Kasumi-1 (cell line): ENCODE data around the gene RABGAP1.

Source experiments
- DNase-seq, 2 experiments: peaks; one replicate each; lab custom pipeline; 2025; lab: John Stamatoyannopoulos, UW

RABGAP1 gene

DNA sequence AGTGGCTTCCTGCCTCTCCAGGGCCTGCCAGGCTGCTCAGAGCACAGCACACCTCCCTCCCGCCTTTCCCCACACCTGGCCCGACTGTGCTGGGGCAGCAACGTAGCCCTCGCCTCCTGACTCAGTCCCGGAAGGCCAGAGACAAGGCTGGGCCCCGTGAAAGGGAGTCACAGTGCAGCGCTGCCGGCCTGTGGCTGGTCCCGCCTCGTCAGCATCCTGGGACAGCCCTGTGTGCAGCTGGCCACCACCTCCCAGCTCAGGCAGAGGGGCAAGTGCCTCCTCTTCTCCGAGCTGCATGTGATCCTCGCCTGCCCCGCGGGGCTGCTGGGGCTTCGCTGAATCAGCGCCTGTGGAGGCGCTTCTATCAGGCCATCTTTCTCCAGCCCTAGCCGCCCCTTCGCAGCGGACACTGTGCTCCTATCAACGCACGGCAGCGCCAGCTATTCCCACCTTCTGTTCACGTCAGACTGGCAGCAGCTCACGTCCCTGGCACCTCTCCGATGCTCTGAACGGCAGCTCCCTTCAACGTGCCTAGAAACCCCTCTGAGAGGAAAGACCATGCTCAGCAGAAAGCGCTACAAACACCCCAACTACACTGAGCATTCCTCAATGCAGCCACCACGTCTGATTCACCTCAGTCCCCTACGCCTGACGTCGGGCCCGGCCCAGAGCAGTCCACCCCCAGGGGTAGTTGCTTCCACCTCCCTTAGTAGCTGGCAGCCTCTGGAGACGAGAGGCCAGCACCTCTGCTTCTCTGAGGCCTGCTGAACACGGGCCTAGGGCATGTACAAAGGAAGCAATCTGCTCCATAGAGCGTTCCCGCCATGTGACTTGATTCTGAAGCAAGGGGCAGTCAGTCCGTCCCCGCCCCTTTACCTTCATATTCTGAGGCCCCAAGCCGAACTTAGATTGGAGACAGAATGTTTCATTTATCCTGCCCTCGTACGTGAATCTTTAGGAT lies 171.5 kb downstream of the RABGAP1 start:
- DNase-seq: no peak

DNA sequence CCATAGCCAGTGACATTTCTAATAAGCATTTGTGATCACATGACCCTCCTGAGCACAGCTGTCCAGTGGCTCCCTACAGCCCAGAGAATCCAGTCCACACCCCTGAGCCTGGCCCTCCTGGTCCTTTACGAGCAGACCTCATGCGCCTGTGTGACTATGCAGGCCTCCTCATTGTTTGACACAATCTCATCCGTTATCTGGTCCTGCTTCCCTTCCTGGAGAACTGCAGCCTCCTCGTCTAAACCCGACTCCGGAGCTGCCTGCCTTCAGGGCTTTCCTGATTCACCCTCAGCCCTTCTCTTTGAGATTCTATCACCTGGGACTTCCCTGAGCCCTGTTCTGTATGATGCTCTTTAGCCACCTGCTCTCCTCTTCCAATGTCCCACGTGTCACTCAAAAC lies 172.4 kb downstream of the RABGAP1 start:
- DNase-seq: no peak

DNA sequence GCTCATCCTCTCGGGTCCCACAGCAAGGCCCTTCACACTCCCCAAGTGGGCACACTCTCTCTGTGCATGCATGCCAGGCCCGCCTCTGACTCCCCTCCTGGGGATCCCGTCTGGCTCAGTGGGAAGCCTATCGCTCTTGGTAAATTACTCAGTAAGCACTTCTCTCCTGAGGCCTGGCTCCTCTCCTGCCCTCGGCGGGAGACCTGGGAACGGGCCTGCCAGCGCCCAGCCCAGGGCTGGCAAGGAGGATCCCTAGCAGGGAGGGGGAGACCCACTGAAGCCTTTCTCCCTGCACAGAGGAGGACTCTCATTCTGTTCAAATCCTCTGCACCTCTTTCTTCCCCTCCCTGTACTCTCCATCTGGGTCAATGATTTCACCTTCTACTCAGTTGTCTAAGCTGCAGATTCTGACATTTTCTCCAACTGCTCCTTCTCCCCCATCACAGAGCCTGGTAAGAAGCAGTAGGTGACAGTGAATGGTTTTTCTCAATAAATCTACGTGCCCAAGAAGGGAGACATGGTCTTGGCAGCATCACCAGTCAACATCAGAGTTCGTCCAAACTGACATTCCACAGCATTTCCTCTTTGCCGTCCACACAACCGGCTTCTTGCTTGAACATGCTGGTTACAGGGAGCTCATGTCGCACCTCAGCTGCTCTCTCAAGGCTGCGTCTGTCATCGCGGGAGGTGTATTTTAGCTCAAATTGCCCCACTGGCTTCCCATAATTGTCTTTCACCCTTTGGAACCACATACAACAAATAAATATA lies 174.5 kb downstream of the RABGAP1 start:
- DNase-seq: no peak

DNA sequence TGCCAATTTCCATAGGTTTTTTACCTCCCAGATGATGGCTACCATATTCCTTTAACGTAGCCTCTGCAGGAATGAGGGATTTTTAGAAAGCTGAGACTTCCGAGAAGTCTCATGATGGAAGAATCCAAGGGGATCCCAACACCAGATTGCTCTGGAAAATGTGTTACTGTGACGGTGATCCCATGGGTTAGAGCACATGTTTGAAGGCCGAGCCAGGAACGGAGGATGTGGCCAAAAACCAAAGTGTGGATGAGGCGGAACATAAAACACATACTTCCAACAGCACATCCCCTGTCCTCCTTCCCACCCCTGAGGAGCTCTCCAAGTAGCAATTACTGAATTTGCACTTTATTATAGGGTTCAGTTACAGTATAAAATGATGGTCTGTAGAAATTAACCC lies 175.2 kb downstream of the RABGAP1 start:
- DNase-seq: no peak

DNA sequence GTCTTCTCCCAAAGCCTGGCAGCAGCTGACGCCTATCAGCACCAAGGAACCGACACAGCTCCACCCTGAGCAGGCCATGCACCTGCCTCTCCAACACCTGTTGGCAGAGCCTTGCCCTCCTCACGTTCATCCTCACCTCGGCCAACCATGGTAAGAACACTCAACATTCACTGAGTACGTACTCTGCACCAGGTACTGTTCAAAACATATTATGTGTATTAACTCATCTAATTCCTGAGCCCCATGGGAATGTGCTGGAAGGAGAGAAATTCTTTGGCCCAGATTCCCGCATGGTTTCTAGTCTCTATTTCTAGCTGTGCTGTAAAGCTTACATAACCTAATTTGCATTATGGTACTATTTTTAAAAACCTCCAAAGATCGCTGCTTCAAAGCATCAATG lies 178.7 kb downstream of the RABGAP1 start:
- no peak for DNase-seq

DNA sequence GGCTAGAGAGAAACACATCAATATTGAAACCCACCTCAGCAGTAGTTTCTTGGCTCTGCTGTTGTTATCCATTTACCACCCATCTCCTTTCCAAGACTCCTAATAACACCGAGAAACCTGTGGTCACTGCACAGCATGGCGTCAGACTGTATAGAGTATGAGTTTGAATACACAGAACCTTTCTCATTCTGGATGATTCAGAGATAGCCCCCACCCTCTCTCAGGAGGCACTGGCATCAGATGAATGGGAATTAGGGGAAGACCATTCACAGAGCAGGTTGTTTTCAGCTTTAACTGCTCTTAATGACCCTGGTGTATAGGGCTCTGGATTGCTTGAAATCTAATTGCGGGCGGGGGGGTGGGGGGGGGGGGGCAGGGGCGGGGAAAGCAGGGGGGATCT lies 179.3 kb downstream of the RABGAP1 start:
- no peak for DNase-seq

DNA sequence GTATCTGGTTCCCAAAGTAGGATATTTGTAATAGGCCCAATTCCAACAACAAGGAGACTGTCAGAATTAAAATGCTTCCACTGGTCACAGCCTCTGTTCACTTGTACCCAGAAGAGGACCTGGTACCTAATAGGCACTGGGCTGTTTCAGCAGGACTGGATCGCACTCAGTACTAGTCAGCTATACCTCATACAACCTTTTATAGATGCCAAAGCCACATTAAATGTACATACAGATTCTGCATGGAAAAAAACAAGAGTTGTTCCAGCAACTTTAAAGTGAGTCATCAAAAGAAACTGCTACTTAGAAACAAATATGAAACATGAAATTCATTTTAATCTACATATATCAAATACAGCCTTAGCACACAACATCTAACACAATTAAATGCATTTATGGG lies 180.1 kb downstream of the RABGAP1 start:
- DNase-seq: no peak

DNA sequence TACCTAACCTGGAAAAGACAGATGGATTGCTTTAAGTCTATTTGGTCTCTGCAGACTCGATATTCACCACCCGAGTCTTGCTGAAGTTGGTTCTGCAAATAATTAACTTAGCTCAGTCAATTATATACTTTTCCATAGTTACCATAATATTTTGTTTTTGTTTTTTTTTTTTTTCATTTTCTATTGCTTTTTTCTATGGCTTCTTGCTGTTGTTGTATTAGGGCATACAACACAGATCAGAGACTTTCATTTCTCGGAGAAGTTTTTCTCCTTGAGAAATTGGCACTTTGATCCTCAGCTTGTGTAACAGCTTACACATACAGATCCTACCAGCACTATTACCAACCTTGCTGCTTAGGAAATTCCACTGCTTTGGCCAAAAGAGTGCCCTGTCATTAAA lies 180.6 kb downstream of the RABGAP1 start:
- no peak for DNase-seq

DNA sequence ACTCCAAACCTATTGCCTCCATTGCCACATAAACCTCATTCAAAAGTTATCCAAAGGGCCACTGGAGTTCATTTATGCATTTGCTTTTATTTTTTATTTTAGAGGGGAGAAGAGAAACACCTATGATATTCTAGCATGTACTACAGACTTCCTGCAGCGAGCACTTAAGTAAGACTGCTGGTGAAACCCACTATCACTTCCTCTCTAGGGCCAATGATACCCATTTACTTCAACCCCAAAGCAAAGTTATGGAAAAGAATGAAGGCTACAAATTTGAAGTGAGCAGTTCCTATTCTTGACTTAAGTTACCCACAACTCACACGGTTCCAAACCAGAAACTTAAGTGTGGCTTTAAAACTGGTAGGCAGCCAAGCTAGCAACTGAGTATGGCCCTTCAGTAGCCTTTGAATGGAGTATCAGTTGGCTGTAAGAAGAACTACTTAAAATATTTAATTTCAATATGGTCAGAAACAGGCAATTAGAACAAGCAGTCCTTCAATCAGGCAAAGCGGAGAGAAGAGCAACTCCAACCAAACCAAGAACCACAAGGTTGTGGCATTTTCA lies 186.8 kb downstream of the RABGAP1 start:
- no peak for DNase-seq

DNA sequence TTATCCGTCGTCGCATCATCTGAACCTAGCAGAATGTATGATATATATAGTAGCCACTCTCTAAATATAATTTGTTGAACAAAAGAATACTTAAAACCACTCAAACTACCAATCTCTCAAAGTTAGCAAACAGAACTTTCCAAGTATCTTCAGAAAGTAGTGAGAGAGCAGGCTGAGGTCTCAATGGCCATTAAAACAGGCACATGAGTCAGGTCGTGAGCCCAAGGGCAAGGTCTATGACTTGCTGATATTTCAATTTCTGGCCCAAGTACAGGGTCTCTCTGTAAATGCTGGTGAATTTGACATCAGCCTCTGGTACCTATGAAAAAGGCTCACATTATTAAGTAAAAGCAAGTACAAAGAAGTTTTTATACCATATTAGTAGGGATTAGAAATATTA lies 187.8 kb downstream of the RABGAP1 start:
- DNase-seq: no peak

DNA sequence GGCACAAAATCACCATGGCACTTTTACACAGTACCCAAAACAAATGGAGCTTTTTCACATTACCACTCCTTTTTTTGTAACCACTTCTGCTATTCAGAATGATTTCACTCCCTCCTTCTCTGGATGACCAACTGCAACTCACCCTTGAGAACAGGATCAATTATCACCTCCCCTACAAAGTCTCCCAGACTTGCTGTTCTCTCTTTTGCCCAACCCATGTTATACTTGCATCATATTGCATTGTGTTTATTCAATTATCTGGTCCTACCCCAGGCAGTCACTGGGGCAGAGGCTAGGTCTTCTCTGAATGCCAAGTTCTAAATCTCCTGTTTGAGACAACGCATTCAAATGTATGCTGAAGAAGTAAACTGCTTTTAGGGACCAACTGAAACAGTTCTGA lies 188.6 kb downstream of the RABGAP1 start:
- no peak for DNase-seq

DNA sequence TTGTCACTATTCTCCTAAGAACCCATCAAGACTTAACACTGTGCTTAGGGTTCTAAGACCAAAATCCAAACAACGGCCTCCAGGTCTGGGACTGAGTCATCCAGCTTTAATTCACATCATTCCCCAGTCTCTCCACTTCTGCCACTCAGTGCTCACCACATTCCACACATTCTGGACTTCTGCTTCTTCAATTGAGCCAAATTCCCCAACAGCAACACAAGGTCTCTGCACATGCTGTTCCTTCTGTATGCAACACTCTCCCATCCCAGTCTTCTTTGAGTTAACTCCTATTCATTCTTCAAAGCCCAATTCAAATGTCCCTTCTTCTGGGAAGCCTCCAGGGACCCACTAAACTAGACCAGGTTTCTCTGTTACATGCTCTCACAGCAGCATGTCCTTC lies 190.4 kb downstream of the RABGAP1 start:
- no peak for DNase-seq

DNA sequence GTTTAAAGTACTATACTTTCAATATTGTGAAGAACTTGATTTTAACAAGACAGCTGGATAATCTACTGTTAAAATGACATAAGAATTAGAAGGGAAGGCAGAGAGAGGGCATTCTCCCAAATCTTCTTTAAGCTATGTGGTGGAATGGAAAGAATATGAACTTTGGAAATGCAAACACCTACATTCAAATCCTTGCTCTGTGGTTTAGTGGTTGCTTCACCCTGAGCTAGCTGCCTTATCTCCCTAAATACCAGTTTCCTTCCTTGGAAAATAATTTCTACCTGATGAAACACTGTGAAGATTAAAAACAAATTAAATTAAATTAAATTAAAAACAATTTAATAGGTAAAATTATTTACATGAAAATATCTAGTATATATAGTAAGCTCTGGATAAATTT lies 191.2 kb downstream of the RABGAP1 start:
- DNase-seq: no peak

DNA sequence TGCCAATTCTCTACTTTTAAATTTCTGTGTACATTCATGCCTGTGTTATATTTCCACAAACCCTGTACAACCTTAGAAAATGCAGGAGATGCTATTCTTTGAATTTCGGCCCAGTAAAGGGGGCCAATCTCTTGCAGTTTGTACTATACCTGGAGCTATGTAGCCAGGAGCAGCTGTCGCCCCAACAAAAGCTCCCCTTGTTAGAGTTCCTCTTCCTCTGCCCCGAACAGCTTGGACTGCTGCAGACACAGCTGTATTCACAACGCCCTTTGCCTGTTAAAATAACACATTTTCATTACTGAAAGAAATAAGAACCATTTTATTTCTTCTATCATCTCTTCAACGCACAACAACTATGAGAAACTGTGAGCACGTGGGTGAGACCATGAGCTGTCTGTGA lies 191.9 kb downstream of the RABGAP1 start:
- DNase-seq: no peak

DNA sequence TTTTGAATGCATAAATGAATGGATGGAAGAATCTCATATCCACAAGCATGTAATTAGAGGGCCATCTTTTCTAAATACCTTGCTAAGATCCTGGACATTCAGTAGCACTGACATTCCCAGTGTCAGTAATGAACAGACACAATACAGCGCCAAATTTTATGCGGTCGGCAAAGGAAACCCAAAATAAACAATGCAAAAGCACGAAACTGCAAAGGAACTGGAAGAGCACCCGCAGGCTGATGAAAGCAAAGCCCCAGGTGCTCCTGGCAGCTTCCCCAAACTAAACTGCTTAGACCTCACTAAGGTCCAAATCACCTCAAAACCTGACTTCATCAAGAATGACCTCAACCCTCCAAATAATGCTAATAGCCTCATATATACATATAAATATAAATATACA lies 194.6 kb downstream of the RABGAP1 start:
- no peak for DNase-seq

DNA sequence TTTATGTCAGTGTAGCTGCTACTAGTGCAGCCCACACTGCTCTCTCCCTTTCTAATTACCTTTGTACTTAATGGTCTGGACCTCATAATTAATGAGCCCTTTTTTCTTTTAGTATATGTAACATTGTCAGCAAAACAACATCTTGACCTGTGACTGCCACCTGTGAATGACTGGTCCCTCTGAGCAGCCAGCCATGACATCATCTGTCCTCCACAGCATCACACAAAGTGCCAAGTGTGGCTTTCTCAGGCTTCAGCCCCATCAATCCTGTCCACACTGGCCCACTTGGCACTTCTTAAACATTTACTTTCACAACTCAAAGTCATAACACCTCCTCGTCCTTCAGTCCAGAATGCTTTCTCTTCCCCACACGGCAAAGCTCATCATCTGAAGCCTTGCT lies 197.3 kb downstream of the RABGAP1 start:
- DNase-seq: no peak

DNA sequence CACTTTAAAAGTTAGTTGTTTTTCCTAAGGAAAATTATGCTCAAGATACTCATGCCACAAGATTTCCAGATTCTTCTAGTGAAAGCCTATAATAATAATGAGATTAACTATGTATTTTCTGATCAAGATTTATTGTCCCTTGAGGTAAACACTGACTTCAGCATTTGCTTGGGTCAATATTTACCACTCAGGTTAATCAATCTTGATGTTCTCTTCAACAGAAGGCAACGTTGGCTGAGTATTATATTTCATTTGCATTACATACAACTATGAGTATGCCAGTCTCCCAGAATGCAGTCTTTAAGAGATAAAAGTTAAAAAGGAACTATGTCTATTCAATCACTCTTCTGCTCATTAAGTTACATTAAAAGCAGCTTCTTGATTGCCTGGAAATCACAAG lies 208.2 kb downstream of the RABGAP1 start:
- DNase-seq: no peak

DNA sequence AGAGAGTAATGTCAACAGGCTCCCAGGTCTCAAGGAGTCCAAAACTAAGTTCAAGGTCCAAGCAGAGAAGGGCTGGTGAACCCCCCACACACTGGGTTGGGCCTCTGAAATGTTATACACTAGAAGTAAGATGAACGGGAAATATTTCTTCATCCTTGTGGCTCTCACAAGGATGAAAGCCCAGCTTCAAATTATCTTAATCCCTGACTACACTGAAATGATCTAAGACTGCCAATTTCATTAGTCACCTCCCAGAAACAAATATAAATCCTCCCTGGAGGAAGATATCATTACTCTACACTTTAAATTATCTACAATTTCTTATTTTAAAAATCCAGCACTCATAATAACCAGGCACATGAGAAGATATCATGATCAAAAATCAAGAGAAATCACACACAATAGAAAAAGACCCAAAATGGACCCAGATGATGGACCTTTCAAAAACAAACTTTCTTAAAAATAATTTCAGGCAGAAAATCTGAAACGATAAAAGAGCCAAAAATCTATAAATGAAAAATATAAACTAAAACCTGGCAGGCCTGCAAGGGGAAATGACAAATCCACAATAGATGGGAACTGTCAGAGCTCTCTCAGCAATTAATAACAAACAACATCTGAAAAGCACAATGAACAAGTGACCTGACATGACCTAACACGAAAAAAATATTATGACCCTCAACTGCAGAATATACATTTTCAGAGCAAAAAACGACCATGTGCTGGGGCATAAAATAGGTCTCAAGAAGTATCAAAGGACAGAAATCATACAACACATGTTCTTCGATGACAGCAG lies 210.1 kb downstream of the RABGAP1 start:
- DNase-seq: no peak
